ENCODE measurements around the gene PAPPA.

DNA sequence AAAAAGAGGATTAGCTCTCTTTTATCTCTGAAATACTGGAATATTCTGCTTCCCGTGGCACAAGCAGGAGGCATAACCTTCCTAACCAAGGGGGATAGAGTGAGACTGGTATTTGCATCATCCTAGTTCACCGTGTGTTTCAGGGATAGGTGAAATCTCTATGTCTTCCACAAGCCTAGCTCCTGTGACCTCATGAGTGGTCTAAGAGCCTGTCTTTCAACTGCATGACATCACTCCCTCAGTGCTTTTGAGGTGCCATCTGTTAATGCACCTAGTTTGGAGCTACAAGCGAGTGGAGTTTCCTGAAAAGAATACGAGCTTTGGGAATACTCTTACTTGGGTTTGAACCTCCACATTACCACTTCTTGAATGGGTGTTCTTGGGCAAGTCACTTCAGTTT lies 181.8 kb downstream of the PAPPA start:
- TF ChIP-seq, protein P1, sequence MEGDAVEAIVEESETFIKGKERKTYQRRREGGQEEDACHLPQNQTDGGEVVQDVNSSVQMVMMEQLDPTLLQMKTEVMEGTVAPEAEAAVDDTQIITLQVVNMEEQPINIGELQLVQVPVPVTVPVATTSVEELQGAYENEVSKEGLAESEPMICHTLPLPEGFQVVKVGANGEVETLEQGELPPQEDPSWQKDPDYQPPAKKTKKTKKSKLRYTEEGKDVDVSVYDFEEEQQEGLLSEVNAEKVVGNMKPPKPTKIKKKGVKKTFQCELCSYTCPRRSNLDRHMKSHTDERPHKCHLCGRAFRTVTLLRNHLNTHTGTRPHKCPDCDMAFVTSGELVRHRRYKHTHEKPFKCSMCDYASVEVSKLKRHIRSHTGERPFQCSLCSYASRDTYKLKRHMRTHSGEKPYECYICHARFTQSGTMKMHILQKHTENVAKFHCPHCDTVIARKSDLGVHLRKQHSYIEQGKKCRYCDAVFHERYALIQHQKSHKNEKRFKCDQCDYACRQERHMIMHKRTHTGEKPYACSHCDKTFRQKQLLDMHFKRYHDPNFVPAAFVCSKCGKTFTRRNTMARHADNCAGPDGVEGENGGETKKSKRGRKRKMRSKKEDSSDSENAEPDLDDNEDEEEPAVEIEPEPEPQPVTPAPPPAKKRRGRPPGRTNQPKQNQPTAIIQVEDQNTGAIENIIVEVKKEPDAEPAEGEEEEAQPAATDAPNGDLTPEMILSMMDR (IDR thresholded peaks at IDR 0.05; ENCODE audit: insufficient read depth, low read length, poor library complexity, severe bottlenecking): no peak
- no peak for TF ChIP-seq EZH2phosphoT487 (conservative IDR thresholded peaks at IDR 0.05; ENCODE audit: low read length)

Data from SU-DHL-6 (cell line).